SKM-1 (cell line): ENCODE results near the gene MRPL23.

Experiments used
- DNase-seq: peaks from one replicate; lab custom pipeline; 2025; ENCODE audit not compliant: unreplicated experiment; lab: John Stamatoyannopoulos, UW

MRPL23 gene

DNA sequence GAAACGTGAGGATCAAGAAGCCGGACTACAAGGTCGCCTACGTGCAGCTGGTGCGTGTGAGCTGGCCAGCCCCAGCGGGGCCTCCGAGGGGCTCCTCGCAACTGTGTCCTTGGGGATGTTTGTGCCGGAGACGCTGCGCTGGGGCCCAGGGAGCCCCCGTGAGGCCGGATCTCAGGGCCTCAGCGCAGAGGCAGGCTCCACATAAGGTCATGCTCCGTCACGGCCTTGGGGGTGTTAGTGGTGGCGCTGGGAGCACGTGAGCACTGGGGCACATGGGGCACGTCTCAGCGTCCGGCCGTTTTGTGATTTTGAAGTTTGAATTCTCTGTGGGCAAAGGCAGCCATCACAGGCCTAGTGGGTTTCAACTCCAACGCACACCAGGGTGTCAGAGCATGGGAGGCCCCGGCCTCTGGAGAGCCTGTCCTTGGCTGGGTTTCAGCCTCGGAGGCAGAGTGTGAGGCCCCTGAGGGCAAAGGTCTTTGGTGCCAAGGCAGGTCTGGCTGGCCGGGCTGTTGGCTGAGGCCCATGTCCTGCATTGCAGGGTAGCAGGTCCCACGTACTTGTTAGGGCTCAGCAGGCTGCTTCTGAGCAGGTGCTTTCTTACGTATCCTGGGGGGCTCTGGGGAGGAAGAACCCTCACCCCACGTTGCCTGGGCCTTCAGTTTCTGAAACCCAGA is 5.8 kb downstream of the MRPL23 start:
- DNase-seq, result no peak

DNA sequence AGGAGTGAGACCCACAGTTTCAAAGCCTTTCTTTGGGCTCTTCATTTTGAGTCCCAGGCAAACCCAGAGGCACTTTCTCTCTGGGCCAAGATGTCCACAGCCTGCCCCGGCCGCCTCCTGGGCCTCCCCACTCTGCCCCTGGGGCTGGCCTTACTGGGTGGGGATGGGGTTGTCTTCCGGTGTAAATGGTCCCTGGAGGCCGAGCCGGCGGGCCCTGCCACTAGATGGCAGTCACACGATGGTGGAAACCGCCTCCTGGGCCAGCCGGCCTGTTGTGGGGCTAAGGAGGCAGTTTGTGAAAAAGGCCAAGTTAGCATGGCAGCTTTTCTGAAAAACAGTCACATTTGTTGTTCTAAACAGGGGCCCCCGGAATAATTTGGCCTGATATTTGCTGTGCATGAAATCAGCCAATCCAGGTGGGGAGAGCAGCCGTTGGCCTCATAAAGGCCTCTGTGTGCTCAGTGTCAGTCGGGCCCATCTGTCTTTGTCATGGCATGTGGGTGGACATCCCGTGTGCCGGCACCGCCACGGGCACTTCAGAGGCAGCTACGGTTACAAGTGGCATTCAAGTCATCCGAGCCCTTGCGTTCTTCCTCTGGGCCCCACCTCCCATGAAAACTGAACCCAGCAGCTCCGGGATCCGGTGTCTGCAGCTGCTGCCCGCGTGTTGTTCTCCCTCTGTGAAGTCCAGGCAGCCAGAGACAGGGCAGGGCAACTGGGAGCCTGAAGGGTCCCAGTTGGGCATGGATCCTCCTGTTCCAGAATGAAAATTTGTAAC is 6.5 kb downstream of the MRPL23 start:
- DNase-seq, result no peak

DNA sequence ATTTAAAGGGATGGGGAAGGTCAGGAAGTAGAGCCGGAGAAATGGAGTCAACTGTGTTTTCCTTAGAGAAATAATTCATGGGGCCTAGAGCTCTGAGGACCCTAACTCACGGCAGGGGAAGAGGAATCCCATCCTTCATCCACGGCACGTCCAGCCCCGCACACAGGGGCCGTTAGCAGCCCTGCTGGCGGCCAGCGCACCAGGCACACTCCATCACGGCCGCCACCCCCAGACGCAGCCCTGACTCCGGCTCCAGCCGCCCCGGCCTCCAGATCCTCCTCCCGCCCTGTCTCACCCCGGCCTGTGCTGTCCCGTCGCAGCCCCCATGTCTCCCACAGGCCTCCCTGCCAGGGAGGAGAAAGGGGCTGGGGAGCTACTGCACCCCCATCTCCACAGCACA is 11.2 kb downstream of the MRPL23 start:
- no peak for DNase-seq

DNA sequence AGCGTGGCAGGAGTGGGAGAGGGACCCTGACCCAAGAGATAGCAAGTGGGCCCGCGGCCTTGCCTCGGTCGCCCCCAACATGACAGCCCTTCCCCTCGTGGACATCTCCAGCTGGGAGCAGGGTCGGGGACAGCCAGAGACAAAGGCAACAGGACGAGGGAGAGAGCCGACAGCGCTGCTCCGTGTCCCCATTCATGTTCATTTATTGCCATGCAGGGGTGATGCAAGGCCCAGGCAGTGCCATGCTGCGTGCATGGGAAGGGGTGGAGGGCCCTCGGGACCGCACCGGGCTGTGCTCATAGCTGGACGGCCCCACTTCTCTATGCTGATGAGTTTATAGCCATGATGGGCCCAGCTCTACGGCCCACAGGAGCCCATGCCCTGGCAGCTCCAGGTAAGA is 12.7 kb downstream of the MRPL23 start:
- DNase-seq, result no peak

DNA sequence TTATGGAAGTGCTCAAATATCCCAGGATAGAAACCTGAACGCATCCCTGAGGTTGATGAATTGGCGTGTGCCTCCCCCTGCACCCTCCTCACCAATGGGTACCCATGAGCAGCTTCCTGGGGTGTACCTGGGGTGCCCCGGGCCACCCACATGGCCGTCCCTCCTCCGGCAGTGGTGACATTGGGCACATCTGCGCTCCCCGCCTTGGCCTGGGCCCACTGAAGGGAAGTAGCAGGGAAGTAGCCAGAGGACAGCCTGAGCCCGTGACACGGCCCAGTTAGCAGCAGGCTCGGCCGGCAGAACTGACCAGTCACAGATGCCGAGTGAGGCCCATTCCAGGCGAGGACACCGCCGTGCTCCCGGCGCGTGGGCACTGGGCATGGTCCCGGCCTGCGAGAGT is 16.7 kb downstream of the MRPL23 start:
- DNase-seq, result no peak

DNA sequence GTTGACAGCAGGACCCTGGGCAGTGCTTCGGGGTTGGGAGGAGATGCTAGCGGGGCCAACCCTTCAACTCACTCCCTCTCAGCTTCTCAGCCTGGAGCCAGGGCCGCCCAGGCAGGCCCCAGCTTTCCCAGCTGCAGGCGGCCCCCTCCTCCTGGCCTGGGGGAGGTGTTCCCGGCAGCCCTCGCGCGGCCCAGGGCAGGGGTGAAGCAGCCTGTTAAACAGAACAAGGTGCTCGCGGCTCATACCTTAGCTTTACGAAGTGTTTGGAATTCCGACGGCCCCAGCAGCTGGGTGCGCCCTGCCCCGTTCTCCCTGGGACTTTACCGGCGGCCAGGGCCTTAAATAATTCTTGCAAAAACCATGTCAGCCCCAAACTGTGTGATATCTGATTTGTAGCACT is 17.2 kb downstream of the MRPL23 start:
- no peak for DNase-seq

DNA sequence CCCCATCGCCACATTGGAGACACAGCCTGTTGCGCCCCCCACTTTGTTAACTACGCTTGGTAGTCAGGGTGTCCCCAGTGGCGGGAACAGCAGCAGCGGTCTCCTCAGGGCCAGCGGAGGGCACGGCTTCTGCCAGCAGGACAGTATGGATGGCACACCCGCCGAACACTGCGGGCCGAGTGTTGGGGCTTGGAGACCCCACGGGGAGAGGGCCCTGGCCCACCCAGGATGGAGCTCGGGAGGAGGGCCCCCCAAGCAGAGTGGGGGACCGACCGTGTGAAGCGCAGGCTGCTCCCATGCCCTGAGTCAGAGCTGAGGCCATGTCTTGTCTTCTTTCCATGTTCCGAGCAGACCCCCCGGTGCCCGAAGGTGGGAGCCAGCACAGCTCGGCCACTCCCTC is 17.8 kb downstream of the MRPL23 start:
- DNase-seq, result no peak

DNA sequence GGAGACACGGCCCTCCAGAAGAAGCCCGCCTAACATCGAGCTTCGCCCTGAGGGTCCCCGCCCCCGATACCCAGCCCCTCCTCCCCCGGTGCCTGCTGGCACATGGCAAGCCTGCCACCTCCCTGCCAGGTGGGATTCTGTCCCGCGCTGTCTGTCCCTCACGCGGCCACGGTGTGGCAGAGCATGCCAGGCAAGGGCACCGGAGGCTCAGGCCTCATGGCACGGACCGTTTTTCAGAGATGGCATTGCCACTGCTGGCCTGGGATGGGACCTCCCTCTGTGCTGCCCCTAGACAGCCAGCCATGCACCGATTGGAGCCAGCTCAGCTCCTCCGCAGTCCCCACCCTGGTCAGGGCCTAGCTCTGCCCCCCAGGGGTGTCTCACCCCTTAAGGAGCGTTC is 19.4 kb downstream of the MRPL23 start:
- no peak for DNase-seq

DNA sequence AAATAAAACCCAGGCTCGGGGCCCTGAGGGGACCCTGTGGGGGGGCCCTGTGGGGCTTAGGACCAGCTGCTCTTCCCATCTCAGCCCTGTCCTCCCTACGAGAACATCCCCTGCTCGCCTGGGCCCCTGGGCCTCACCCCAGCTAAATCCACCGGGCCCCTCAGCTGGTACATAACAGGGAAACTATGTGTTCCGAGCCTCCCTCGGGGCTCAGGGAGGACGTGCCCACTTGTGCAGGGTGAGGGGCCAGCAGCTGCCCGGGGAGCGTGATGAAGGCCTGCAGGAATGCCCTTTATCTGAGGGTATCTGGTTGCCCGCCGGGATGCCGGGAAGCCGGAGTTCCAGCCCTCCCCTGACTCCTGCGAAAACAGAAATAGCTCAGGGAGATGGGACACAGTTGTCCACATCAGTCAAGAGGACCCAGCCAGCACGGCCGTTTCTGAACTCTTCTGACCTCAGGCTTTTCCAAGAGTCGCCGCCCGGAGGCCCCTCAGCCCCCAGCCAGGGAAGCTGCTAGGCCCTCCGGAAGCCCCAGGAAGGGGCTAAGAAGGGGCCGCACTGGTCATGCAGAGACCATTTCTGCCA is 20.6 kb downstream of the MRPL23 start:
- no peak for DNase-seq

DNA sequence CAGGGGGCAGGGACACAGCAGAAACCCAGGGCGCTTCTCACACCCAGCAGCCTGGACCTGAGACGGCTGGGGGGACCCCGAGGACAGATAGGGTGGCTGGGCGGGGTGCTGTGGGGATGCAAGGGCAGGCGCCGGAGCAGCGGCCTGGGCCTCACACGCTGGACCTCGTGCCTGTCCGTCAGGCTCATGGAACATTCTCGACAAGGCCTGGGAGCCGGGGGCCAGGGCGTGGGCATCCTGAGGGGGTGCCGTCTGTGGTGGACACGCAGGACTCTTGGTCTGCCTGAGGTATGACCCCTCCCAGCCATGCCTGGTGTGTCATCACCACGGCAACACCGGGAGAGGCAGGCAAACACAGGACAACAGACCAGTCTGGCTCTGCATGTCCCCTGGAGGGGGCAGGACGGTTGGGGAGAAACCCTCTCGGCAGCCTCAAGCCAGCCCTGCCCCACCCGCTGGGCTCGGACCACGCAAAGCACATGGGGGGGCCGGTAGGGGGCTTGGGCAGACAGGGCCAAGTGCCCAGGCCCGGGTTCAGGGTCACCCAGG is 21.4 kb downstream of the MRPL23 start:
- no peak for DNase-seq

DNA sequence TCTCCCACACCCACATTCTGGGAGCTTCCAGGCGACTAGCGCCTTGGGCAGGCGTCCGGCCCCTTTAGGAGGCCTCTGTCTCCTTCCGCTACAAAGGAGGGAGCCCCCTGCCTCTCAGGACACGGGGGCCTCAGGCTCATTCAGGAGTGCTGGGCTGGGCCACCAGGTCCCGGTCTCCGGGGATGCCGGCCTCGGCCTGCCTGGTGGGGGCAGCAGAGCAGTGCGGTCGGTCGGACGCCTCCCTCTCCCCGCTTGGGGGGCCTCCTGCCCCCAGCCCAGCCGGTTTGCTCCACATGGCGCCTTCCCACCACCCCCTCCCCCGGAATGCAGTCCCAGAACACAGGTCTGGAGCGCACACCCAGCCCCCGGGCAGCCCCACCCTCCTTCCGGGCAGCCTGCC is 21.9 kb downstream of the MRPL23 start:
- no peak for DNase-seq

DNA sequence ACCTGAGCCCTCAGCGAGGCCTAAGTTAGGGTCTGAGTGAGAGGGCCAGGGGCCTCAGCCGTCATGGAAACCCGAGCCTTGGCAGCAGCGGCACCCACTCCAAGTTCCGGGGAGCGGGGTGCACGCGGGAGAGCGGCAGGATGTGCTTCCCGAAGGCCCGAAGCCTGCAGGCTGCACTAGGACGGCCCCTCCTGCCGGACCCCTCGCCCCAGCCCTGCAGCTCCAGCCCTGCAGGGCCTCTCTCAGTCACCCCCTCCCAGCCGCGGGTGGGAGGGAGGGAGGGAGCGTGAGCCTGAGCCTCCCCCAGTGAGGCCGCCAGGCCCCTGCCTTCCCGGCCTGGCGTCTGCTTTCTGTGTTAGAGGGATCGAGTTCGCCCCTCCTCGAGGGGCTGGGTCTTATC is 22.6 kb downstream of the MRPL23 start:
- DNase-seq, result no peak

DNA sequence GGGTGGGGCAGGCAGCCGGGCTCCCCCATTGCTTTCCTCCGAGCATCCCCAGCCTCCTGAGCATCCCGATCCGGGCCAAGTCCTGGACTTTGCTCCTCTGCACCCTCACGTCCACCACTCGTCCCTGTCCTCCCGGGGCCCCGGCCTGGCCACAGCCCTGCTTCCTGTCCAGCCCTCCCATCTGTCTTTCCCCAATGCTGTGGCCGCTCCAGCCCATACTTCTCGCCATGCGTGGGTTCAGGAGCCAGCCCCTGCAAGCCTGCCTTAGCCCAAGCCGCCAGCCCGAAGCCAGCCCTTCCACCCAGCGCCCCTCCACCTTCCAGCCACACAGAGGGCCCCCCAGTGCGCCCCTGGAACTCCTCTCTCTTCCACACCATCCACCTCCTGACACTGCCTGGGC is 23.8 kb downstream of the MRPL23 start:
- no peak for DNase-seq

DNA sequence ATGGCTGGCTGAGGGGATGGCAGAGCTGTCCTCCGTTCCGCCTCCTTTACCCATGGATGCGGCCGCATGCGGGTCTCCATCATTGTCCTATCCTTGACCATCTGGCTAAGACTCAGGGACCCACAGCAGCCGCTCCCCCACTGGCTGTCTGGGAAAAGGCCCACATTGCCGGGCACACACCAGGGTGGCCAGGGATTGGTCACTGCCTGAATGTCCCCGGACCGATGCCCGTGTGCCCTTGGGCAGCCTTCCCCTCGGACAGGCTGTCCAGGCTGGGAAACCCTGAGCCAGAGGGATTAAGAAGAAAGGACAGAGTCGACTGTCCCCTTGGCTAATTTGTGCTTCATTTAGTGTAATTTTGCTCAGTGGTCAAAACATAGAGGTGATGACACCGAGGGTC is 28.1 kb downstream of the MRPL23 start:
- no peak for DNase-seq

DNA sequence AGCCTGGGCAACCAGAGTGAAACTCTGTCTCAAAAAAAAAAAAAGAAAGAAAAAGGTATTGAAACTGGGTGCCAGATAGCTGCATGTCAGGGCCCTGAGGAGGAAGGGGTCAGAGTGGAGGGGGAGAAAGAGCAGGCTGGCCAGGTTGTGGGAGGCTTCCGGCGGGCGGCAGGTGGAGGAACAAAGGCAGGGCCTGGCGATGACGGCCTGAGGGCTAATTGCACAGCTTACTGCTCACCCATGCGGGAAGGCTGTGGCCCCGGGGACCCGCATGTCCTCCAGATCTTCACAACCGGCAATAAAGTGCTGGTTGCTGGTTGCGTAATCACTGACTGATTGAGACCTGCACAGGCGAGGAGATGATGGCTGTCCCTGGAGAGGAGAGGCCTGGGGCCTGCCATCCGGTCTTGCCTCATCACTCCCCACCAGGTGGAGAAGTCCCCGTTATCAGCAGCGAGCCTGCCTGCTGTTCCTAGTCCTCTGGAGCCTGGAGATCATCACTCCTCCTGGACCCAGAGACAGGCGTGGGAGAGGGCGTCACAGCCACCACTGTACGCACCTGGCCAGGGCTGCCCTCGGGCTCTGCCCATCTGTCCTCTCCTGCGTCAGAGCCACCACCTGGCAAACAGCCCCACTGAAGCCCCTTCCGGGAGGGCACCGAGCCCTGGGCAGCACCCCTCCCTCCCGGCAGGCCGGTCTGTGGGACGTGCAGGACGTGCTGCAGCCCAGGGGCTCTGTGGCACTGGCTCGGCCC is 31.8 kb downstream of the MRPL23 start:
- DNase-seq, result no peak

DNA sequence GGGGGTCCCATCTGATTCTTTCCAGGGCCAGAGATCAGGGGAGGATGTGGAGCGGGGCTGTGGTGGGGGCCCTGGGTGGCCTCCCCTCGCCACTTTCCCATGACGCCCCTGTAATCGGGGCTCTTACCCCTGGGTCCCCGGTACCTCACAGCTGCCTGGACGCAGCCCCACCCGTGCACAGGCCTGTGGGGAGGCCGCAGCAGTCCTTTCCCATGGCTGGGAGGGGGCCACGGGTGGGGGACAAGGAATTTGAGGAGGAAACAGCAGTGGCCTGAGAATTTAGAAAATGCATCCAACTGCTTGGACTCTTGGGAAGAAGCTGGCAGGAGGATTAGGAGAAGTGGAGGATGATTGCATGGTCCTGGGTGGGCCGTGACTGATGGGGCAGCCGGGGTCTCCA is 32.5 kb downstream of the MRPL23 start:
- no peak for DNase-seq

DNA sequence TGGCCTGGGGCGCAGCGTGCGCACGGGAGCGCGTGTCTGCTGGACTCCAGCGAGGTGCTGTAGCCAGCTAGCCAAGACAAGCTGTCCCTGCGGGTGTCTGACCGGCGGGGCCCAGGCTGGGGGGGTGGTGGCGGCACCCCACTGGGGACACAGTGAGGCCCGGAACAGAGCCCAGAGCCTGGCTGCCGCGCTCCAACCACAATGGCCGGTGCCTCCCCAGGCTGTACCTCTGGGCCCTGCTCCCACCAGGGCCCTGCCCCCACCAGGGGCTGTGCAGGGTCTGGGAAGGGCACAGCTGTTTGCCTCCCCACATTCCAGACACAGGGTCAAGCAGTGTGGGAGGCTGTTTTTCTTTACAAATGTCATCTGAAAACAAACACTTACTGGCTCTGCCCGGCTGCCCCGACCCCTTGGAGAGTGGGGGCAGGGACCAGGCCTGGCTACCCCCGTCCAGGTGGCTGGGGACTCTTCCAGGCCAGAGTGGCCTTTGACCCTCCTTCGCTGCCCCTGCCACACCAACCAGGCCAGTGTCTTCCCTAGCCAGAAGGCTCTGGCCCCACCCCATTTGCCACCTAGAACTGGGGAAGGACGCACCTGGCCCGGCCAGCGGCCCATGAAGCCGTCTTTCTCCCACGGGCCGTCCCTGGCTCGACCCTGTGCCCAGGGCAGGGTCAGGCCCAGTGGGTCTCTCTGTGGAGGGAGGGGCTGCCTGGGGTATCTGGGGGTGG is 35.9 kb downstream of the MRPL23 start:
- DNase-seq, result no peak

DNA sequence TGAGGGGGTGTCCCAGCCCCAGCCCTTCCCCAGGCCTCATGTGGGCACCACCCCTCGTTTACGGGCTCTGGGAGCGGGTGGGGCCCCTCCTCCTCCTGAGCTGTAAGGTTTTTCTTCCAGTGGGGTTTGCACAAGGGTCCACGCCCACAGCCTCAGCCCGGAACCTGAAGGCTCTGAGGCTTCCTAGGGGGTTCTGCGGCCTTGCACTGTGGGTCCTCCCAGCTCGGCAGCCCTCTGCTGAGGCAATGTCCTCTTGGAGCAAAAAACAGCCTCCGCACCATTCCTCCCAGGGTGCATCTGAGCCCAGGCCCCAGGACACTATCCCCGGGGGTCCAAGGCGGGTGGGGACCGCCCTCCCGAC is 36.4 kb downstream of the MRPL23 start:
- DNase-seq, result no peak

DNA sequence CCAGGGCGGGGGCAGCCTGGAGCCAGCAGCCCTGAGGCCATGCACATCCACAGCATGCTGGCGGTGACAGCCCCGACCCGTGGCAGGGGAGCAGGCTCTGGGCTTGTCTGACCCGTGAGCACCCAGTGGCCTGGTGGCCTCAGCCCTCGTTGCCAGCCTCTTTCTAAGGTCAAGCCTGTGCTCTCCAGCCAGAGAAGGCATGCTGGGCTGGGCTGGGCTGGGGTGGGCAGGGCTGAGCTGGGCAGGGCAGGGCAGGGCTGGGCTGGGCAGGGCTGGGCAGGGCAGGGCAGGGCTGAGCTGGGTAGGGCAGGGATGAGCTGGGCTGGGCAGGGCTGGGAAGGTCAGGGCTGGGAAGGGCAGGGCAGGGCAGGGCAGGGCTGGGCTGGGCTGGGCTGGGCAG is 39.9 kb downstream of the MRPL23 start:
- no peak for DNase-seq

DNA sequence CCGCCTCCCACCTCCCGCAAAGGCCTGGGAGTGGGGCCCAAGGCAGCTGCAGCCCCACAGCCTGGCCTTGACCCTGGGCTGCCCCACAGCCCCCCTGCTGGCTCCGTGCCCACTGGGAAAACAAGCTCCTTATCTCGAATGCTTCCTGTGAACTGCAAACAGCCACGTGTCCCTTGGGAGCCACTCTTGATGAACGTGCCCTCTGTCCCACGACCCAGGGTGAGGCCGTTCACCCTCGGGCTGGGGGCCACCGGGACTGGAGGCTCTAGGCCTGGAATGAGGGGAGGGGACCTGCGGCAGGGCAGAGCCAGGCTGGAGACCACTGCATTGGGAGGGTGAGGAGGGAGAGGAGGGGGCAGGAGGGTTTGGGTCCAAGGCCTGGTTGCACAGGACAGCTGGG is 41.0 kb downstream of the MRPL23 start:
- DNase-seq, result no peak
